ENCODE results near the gene NOTCH2. TPM values are rescaled to one million over a fixed set of nuclear protein-coding genes. Genes with fewer than 3 reads are reported as not detected.

NOTCH2 gene
- total RNA-seq, 1 donor from 2014 or later: 75.6 TPM

- peak overlapping the region in 1 of 2 donors; percentile 7 for H3K4me3 ChIP-seq
- intact Hi-C loops (cut with DNase I): no loop called here
Measured at GRCh38 chr1:119870917-119871596, 198.4 kb downstream of the NOTCH2 start.

DNA sequence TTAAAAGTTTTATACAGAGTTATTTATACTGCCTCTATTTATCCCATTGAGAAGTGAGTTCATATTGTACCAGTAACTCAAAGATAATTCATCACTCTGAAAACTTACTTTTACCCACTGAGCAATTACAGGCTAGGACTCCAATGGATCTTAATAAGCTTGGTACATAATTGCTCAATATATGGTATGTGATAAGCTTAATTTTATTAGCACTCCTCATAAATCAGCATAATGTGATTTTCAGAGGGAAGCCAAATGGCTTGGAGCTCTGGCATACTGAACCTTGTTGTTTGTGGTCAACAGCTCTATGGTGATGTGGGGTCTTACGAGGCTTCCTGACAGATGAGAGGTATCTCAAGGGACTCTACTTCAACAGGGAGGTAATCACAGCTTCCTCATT is 199.5 kb downstream of the NOTCH2 start:
- Histone ChIP-seq H3K4me1 (peaks cover 23% of the 10 kb centered on the region), H3K9me3 (no peaks in the 10 kb centered on the region), H3K27ac (no peak overlapping the region), H3K4me3 (no peak overlapping the region), H3K36me3 (no peaks in the 10 kb centered on the region), H3K27me3 (no peaks in the 10 kb centered on the region)
- TF ChIP-seq CTCF (IDR thresholded peaks at IDR 0.05) (no peak), POLR2A (IDR thresholded peaks at IDR 0.05) (no peak), POLR2AphosphoS5 (IDR thresholded peaks at IDR 0.05; ENCODE audit: insufficient read depth in 1 of 2, low read depth in 1 of 2) (no peak)
- no peak for DNase-seq (ENCODE audit: extremely low spot score in 2 of 2)
- intact Hi-C loops (cut with DNase I): no loop called here

More at GRCh38 chr1:119870917-119871596, 198.4 kb downstream of the NOTCH2 start:
- Histone ChIP-seq H3K27ac (no peak overlapping the region), H3K4me1 (peaks cover 23% of the 10 kb centered on the region), H3K36me3 (no peaks in the 10 kb centered on the region), H3K9me3 (no peaks in the 10 kb centered on the region), H3K27me3 (no peaks in the 10 kb centered on the region)
- DNase-seq (ENCODE audit: extremely low spot score in 2 of 2): no peak
- TF ChIP-seq POLR2AphosphoS5 (IDR thresholded peaks at IDR 0.05; ENCODE audit: insufficient read depth in 1 of 2, low read depth in 1 of 2) (no peak), CTCF (IDR thresholded peaks at IDR 0.05) (peak; percentile 30 to 87 (median 69)), POLR2A (IDR thresholded peaks at IDR 0.05) (no peak)

- Histone ChIP-seq H3K9me3 (no peaks in the 10 kb centered on the region), H3K27ac (no peak overlapping the region), H3K27me3 (no peaks in the 10 kb centered on the region), H3K4me1 (peaks cover 12% of the 10 kb centered on the region), H3K4me3 (no peak overlapping the region), H3K36me3 (no peaks in the 10 kb centered on the region)
- TF ChIP-seq POLR2A (IDR thresholded peaks at IDR 0.05) (no peak), POLR2AphosphoS5 (IDR thresholded peaks at IDR 0.05; ENCODE audit: insufficient read depth in 1 of 2, low read depth in 1 of 2) (no peak), CTCF (IDR thresholded peaks at IDR 0.05) (no peak)
- DNase-seq (ENCODE audit: extremely low spot score in 2 of 2): no peak
- intact Hi-C loops (cut with DNase I): no loop called here
Measured at GRCh38 chr1:119868176-119868575, 201.3 kb downstream of the NOTCH2 start.

DNA sequence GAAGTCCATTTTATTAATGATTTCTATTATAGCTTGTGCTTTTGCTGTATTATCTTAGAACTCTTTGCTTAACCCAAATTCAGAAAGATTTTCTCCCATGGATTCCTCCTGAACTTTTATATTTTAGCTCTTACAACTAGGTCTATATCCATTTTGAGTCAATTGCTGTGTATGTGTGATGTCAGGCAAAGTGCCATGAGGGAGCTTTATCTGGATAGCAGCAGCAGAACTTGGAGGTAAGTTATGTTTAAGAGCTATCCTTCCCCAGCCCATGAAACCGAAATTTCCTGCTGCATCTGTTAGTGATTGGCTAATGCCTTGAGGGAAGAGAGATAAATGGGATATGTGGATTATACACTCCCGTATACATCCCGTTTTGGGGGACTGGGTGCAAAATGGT is 203.0 kb downstream of the NOTCH2 start:
- H3K27ac ChIP-seq: no peak overlapping the region
- H3K27me3 ChIP-seq: no peaks in the 10 kb centered on the region
- H3K4me1 ChIP-seq: peaks cover 5% of the 10 kb centered on the region
- no peak overlapping the region for H3K4me3 ChIP-seq
- intact Hi-C loops (cut with DNase I): no loop called here
- H3K9me3 ChIP-seq: no peaks in the 10 kb centered on the region
- no peak for DNase-seq (ENCODE audit: extremely low spot score in 2 of 2)
- TF ChIP-seq POLR2AphosphoS5 (IDR thresholded peaks at IDR 0.05; ENCODE audit: insufficient read depth in 1 of 2, low read depth in 1 of 2) (no peak), POLR2A (IDR thresholded peaks at IDR 0.05) (no peak), CTCF (IDR thresholded peaks at IDR 0.05) (no peak)
- H3K36me3 ChIP-seq: no peaks in the 10 kb centered on the region

GRCh38 chr1:119865627-119866026 is 203.8 kb downstream of the NOTCH2 start:
- Histone ChIP-seq H3K4me1 (no peaks in the 10 kb centered on the region), H3K9me3 (no peaks in the 10 kb centered on the region), H3K27me3 (no peaks in the 10 kb centered on the region), H3K27ac (no peak overlapping the region), H3K36me3 (no peaks in the 10 kb centered on the region), H3K4me3 (no peak overlapping the region)
- TF ChIP-seq POLR2A (IDR thresholded peaks at IDR 0.05) (no peak), CTCF (IDR thresholded peaks at IDR 0.05) (no peak), POLR2AphosphoS5 (IDR thresholded peaks at IDR 0.05; ENCODE audit: insufficient read depth in 1 of 2, low read depth in 1 of 2) (no peak)
- DNase-seq (ENCODE audit: extremely low spot score in 2 of 2): no peak
- intact Hi-C loops (cut with DNase I): no loop called here

Measured in vagina (tissue), 2 donors.